Measurements from ENCODE around the gene TMEM270. TPM values are rescaled to one million over a fixed set of nuclear protein-coding genes. Genes with fewer than 3 reads are reported as not detected.

Gene TMEM270
- total RNA-seq, 2 experiments from 2014 or later = not detected

- H3K4me3 ChIP-seq (ENCODE audit: low read length) = no peak overlapping the region
- H3K27ac Mint-ChIP-seq = no peak overlapping the region
- H3K27me3 Mint-ChIP-seq = no peaks in the 10 kb centered on the region
- H3K27me3 ChIP-seq (ENCODE audit: control insufficient read depth in 1 of 2, insufficient read depth in 2 of 2, low read length in 2 of 2) = no peaks in the 10 kb centered on the region
- H3K27ac ChIP-seq (ENCODE audit: low read depth in 1 of 2, low read length in 2 of 2) = no peak overlapping the region
- H3K9me3 ChIP-seq (ENCODE audit: control insufficient read depth in 1 of 2, insufficient read depth in 1 of 2, low read length in 2 of 2) = no peaks in the 10 kb centered on the region
- ChIA-PET CTCF (interaction anchor here (1.9 kb wide), 1 partner anchor 14 kb away, joined by 5 read pairs; no protein-coding TSS in a partner anchor), POLR2A (no interaction called here)
- DNase-seq (no peak), ATAC-seq (ENCODE audit: poor library complexity) (no peak)
- intact Hi-C loops (cut with DNase I, micrococcal nuclease) = loop anchor here in 1 of 2 experiments (5.0 kb wide), 1 partner anchor 174 kb away; the partner anchor contains the start of gene VPS37D
- H3K36me3 Mint-ChIP-seq (ENCODE audit: low read depth) = no peaks in the 10 kb centered on the region
- H3K4me1 Mint-ChIP-seq (ENCODE audit: low read depth) = peaks cover 14% of the 10 kb centered on the region
- H3K4me3 Mint-ChIP-seq = peak overlapping the region; percentile 25
- TF ChIP-seq CTCF (IDR thresholded peaks at IDR 0.05) = no peak
- peaks cover 20% of the 10 kb centered on the region for H3K4me1 ChIP-seq (ENCODE audit: insufficient read depth, low read length)
- H3K9me3 Mint-ChIP-seq = no peaks in the 10 kb centered on the region
- no peaks in the 10 kb centered on the region for H3K36me3 ChIP-seq (ENCODE audit: insufficient read depth, low read length)
Measured at GRCh38 chr7:73840715-73841379, 20.1 kb upstream of the TMEM270 start.

GRCh38 chr7:73841689-73842066 lies 19.3 kb upstream of the TMEM270 start:
- DNase-seq (no peak), ATAC-seq (ENCODE audit: poor library complexity) (no peak)
- Histone ChIP-seq H3K36me3 (ENCODE audit: insufficient read depth, low read length) (no peaks in the 10 kb centered on the region), H3K4me3 (ENCODE audit: low read length) (peak overlapping the region; percentile 71), H3K4me1 (ENCODE audit: insufficient read depth, low read length) (peaks cover 20% of the 10 kb centered on the region), H3K27ac (ENCODE audit: low read depth in 1 of 2, low read length in 2 of 2) (no peak overlapping the region), H3K27me3 (ENCODE audit: control insufficient read depth in 1 of 2, insufficient read depth in 2 of 2, low read length in 2 of 2) (no peaks in the 10 kb centered on the region), H3K9me3 (ENCODE audit: control insufficient read depth in 1 of 2, insufficient read depth in 1 of 2, low read length in 2 of 2) (no peaks in the 10 kb centered on the region)
- Mint-ChIP-seq H3K4me3 (peak overlapping the region; percentile 90), H3K27ac (no peak overlapping the region), H3K9me3 (no peaks in the 10 kb centered on the region), H3K4me1 (ENCODE audit: low read depth) (peaks cover 14% of the 10 kb centered on the region), H3K36me3 (ENCODE audit: low read depth) (no peaks in the 10 kb centered on the region), H3K27me3 (no peaks in the 10 kb centered on the region)
- CTCF ChIA-PET = interaction anchor here (1.6 kb wide), 1 partner anchor 235 kb away, joined by 3 read pairs; no protein-coding TSS in a partner anchor
- POLR2A ChIA-PET = interaction anchor here (1.6 kb wide), 1 partner anchor 15 kb away, joined by 14 read pairs; no protein-coding TSS in a partner anchor
- intact Hi-C loops (cut with DNase I, micrococcal nuclease) = loop anchor here in 1 of 2 experiments (2.0 to 5.0 kb wide), 2 partner anchors 101 to 174 kb away; partner anchors contain the start of gene VPS37D
- TF ChIP-seq CTCF (IDR thresholded peaks at IDR 0.05) = no peak

GRCh38 chr7:73842067-73842976 lies 18.6 kb upstream of the TMEM270 start, which contains the start of gene METTL27:
METTL27 (minus strand) TSS chr7:73842516; CDS start chr7:73842140, 376 bp downstream.
- peak within 1 kb of the TSS; percentile 71 for H3K4me3 ChIP-seq (ENCODE audit: low read length)
- Mint-ChIP-seq H3K9me3 (no peaks in the 10 kb centered on the region), H3K36me3 (ENCODE audit: low read depth) (no peaks in the 10 kb centered on the region), H3K27me3 (no peaks in the 10 kb centered on the region), H3K4me3 (peak within 1 kb of the TSS; percentile 90), H3K27ac (peak within 1 kb of the TSS; percentile 61), H3K4me1 (ENCODE audit: low read depth) (peaks cover 14% of the 10 kb centered on the region)
- H3K27me3 ChIP-seq (ENCODE audit: control insufficient read depth in 1 of 2, insufficient read depth in 2 of 2, low read length in 2 of 2) = no peaks in the 10 kb centered on the region
- no peaks in the 10 kb centered on the region for H3K9me3 ChIP-seq (ENCODE audit: control insufficient read depth in 1 of 2, insufficient read depth in 1 of 2, low read length in 2 of 2)
- CTCF ChIA-PET = interaction anchor here (1.2 to 1.6 kb wide), 3 partner anchors 13 to 235 kb away, joined by 3 to 4 read pairs (median 3); no protein-coding TSS in a partner anchor
- H3K4me1 ChIP-seq (ENCODE audit: insufficient read depth, low read length) = peaks cover 20% of the 10 kb centered on the region
- no peak within 1 kb of the TSS for H3K27ac ChIP-seq (ENCODE audit: low read depth in 1 of 2, low read length in 2 of 2)
- POLR2A ChIA-PET = interaction anchor here (0.9 to 1.6 kb wide), 6 partner anchors 10 to 320 kb away, joined by 3 to 14 read pairs (median 4); partner anchors contain the start of genes ABHD11 and BAZ1B
- intact Hi-C loops (cut with DNase I, micrococcal nuclease) = loop anchor here in 1 of 2 experiments (2.0 to 5.0 kb wide), 2 partner anchors 102 to 175 kb away; partner anchors contain the start of gene VPS37D
- DNase-seq (peak; percentile 79 to 94 (median 87)), ATAC-seq (ENCODE audit: poor library complexity) (peak; percentile 99)
- no peaks in the 10 kb centered on the region for H3K36me3 ChIP-seq (ENCODE audit: insufficient read depth, low read length)
- TF ChIP-seq CTCF (IDR thresholded peaks at IDR 0.05) = no peak

Data from CD4-positive, alpha-beta T cell (primary cell).